GM12878 (cell line): ENCODE measurements around the gene TASOR. TPM values are rescaled to one million over a fixed set of nuclear protein-coding genes. Genes with fewer than 3 reads are reported as not detected.
A peak's percentile ranks its signal among the peaks of the same experiment; 100 is the strongest.

Experiments
- ATAC-seq: fragments of 200-7000 bp; cut with Tn5 transposase; 3 replicates; pipeline ENCODE4 v1.9.1; 2020; ENCODE audit warnings: mild to moderate bottlenecking, moderate library complexity
- BruUV-seq: library from RNA; stranded (reverse); fragments of 400-500 nt; replicated peaks from 2 replicates; lab custom pipeline; 2021; lab: Mats Ljungman, UMichigan
- CTCF ChIA-PET: fragments of 300-600 bp; sonication (Branson Sonifier 250); formaldehyde crosslinking; extraction: SDS; loops from one replicate; lab custom pipeline; 2021; ENCODE audit warnings: inconsistent platforms; lab: Yijun Ruan, JAX
- POLR2A ChIA-PET: fragments of 350-600 bp; formaldehyde crosslinking; extraction: SDS; loops from one replicate; lab custom pipeline; 2021; ENCODE audit warnings: inconsistent platforms; lab: Charles Lee
- RAD21 ChIA-PET: fragments of 300-600 bp; sonication (Branson Sonifier 250); formaldehyde crosslinking; loops from one replicate; lab custom pipeline; 2023; ENCODE audit warnings: antibody characterized with exemption; ENCODE audit not compliant: unreplicated experiment; lab: Charles Lee
- SMC1A ChIA-PET: fragments of 300-600 bp; sonication (Branson Sonifier 250); formaldehyde crosslinking; loops from one replicate; lab custom pipeline; 2023; ENCODE audit not compliant: unreplicated experiment, uncharacterized antibody; lab: Charles Lee
- DNase-seq: peaks from one replicate; pipeline ENCODE4 v3.0.0-alpha.2; 2011; ENCODE audit warnings: low read depth, low spot score
- FAIRE-seq: peaks from 3 replicates; lab custom pipeline; 2011; peaks lifted over from hg19 to GRCh38; lab: Jason Lieb, UNC
- H2AFZ ChIP-seq: 2 replicates; pipeline ENCODE4 v1.6.0; 2011; ENCODE audit warnings: low read depth, low read length, control low read depth; ENCODE audit not compliant: control insufficient read depth
- H3K27ac ChIP-seq: 2 replicates; pipeline ENCODE4 v1.5.1; 2011; ENCODE audit warnings: control low read depth; ENCODE audit not compliant: control insufficient read depth, insufficient read depth
- H3K27me3 ChIP-seq, 2 experiments: replicated peaks in 1 of 2; 2 replicates each; pipeline versions ENCODE4 v1.6.0 to v1.6.1; 2011; ENCODE audit warnings: low read length in 1 of 2; ENCODE audit not compliant: control insufficient read depth in 2 of 2, insufficient read depth in 2 of 2
- H3K36me3 ChIP-seq, 2 experiments: 2 replicates each; pipeline ENCODE4 v1.5.1; 2011; ENCODE audit warnings: low read length in 1 of 2; ENCODE audit not compliant: control insufficient read depth in 2 of 2, insufficient read depth in 2 of 2
- H3K4me1 ChIP-seq: 2 replicates; pipeline ENCODE4 v1.6.1; 2011; ENCODE audit warnings: mild to moderate bottlenecking, low read length, moderate library complexity, mixed read lengths; ENCODE audit not compliant: control insufficient read depth, insufficient read depth
- H3K4me2 ChIP-seq: 2 replicates; pipeline ENCODE4 v1.6.0; 2011; ENCODE audit warnings: control low read depth; ENCODE audit not compliant: control insufficient read depth, insufficient read depth
- H3K4me3 ChIP-seq: fragments of 200-600 bp; sonication (generic); 2 replicates; pipeline ENCODE4 v1.5.1; 2016
- H3K79me2 ChIP-seq: 2 replicates; pipeline ENCODE4 v1.6.0; 2011; ENCODE audit warnings: low read length; ENCODE audit not compliant: control insufficient read depth, insufficient read depth
- H3K9ac ChIP-seq: 2 replicates; pipeline ENCODE4 v1.8.0; 2011; ENCODE audit warnings: low read length, control low read depth, mixed read lengths; ENCODE audit not compliant: control insufficient read depth, insufficient read depth
- H3K9me3 ChIP-seq: replicated peaks from 3 replicates; pipeline ENCODE4 v1.5.1; 2011; ENCODE audit warnings: mild to moderate bottlenecking, low read length; ENCODE audit not compliant: control insufficient read depth, insufficient read depth
- H4K20me1 ChIP-seq: 2 replicates; pipeline ENCODE4 v1.6.0; 2011; ENCODE audit not compliant: control insufficient read depth, insufficient read depth
- ASH2L ChIP-seq: fragments of 300-600, 200-600 bp; sonication (generic); IDR thresholded peaks from 2 replicates; pipeline ENCODE4 v1.6.1; 2017; ENCODE audit warnings: low read depth, mild to moderate bottlenecking, borderline replicate concordance
- ATF2 ChIP-seq: IDR thresholded peaks from 2 replicates; pipeline ENCODE4 v1.6.1; 2012; ENCODE audit warnings: low read length, inconsistent platforms
- ATF3 ChIP-seq: IDR thresholded peaks from 2 replicates; pipeline ENCODE4 v1.6.1; 2011; ENCODE audit warnings: low read depth, mild to moderate bottlenecking, low read length, moderate library complexity, borderline replicate concordance; ENCODE audit errors: extremely low read depth
- BCL3 ChIP-seq: IDR thresholded peaks from 2 replicates; pipeline ENCODE4 v1.6.1; 2011; ENCODE audit warnings: borderline replicate concordance, low read depth, mild to moderate bottlenecking, moderate library complexity, low read length; ENCODE audit not compliant: insufficient read depth, poor library complexity, severe bottlenecking
- CBX5 ChIP-seq: sonication (generic); IDR thresholded peaks from 2 replicates; pipeline ENCODE4 v1.6.1; 2016; ENCODE audit warnings: low read depth, moderate library complexity, mild to moderate bottlenecking, inconsistent platforms
- E2F4 ChIP-seq: IDR thresholded peaks from 2 replicates; pipeline ENCODE4 v1.6.1; 2012; ENCODE audit warnings: low read depth, low read length, improper control_type of control experiment
- EZH2 ChIP-seq: IDR thresholded peaks from 2 replicates; pipeline ENCODE4 v1.6.1; 2012; ENCODE audit warnings: low read depth, mild to moderate bottlenecking, control low read depth, inconsistent platforms, low read length, borderline replicate concordance; ENCODE audit not compliant: control insufficient read depth
- IKZF2 ChIP-seq, 2 experiments: fragments of 450-650 bp; IDR thresholded peaks; 2 replicates each; pipeline ENCODE4 v1.6.1; 2017; ENCODE audit warnings: mild to moderate bottlenecking in 2 of 2, moderate library complexity in 2 of 2
- JUNB ChIP-seq: IDR thresholded peaks from 2 replicates; pipeline ENCODE4 v1.6.1; 2016; ENCODE audit warnings: antibody characterized with exemption, mild to moderate bottlenecking
- KAT2A ChIP-seq: conservative IDR thresholded peaks from 2 replicates; pipeline ENCODE4 v1.6.1; 2011; ENCODE audit warnings: low read depth, low read length; ENCODE audit not compliant: control insufficient read depth
- LARP7 ChIP-seq: fragments of 450-650 bp; IDR thresholded peaks from 2 replicates; pipeline ENCODE4 v1.6.1; 2017; ENCODE audit warnings: mild to moderate bottlenecking
- MTA2 ChIP-seq: fragments of 450-650 bp; IDR thresholded peaks from 2 replicates; pipeline ENCODE4 v1.6.1; 2016; ENCODE audit warnings: low read depth, mild to moderate bottlenecking, moderate library complexity
- NR2F1 ChIP-seq: fragments of 450-650 bp; conservative IDR thresholded peaks from 2 replicates; pipeline ENCODE4 v1.6.1; 2017; ENCODE audit warnings: mild to moderate bottlenecking
- SIX5 ChIP-seq: IDR thresholded peaks from 2 replicates; pipeline ENCODE4 v1.6.1; 2011; ENCODE audit warnings: mild to moderate bottlenecking, low read depth, low read length, moderate library complexity; ENCODE audit not compliant: severe bottlenecking
- SKIL ChIP-seq: fragments of 450-650 bp; IDR thresholded peaks from 2 replicates; pipeline ENCODE4 v1.6.1; 2017; ENCODE audit warnings: mild to moderate bottlenecking, low read depth, inconsistent platforms; ENCODE audit not compliant: poor library complexity, severe bottlenecking
- TCF3 ChIP-seq: IDR thresholded peaks from 2 replicates; pipeline ENCODE4 v1.6.1; 2012; ENCODE audit warnings: low read depth, mild to moderate bottlenecking, low read length, borderline replicate concordance; ENCODE audit not compliant: insufficient read depth
- ZSCAN29 ChIP-seq: fragments of 450-650 bp; IDR thresholded peaks from 2 replicates; pipeline ENCODE4 v1.6.1; 2017; ENCODE audit warnings: mild to moderate bottlenecking, moderate library complexity
- WGBS: methylation state at CpG from one replicate; pipeline ENCODE4 v1.1.6; 2016; ENCODE audit warnings: low lambda C conversion rate; ENCODE audit not compliant: insufficient replicate concordance, insufficient coverage; ENCODE audit errors: missing lambda C conversion rate; 5-methylcytosine and 5-hydroxymethylcytosine counted together
- in situ Hi-C: fragments of 300-500 bp; cut with MboI; formaldehyde crosslinking; loops from 9 replicates; pipeline ENCODE4 v1.14.3; 2018; ENCODE audit warnings: mixed read lengths
- intact Hi-C: fragments of 100-400 bp; cut with micrococcal nuclease; formaldehyde crosslinking; loops from one replicate; pipeline ENCODE4 v1.14.2; 2022; ENCODE audit not compliant: unreplicated experiment
- polyA plus RNA-seq, 11 experiments: library from polyadenylated mRNA; depleted of rRNA in 4 of 11; unstranded in 6 of 11; stranded (reverse) in 5 of 11; fragments of >200 nt; fragmentation: Nextera tagmentation in 4 of 11; fragmentation: Illumina TruSeq in 1 of 11; extraction: Ambion mirVana in 4 of 11; extraction: Trizol in 1 of 11; gene quantifications; 1 replicate in 1 of 11; 2 replicates in 10 of 11; pipeline versions ENCODE4 v1.2.1 to v1.2.3, GENCODE V29; 2011 to 2016; ENCODE audit warnings: inconsistent platforms in 2 of 11, missing spikeins in 2 of 11, low read depth in 1 of 11
- total RNA-seq, 4 experiments: library from RNA; depleted of rRNA in 3 of 4; stranded (reverse); fragments of >200 nt in 3 of 4; fragmentation: Illumina TruSeq in 1 of 4; extraction: Trizol in 1 of 4; gene quantifications; 2 replicates each; pipeline versions ENCODE4 v1.2.1 to v1.2.3, GENCODE V29; 2013 to 2021

TASOR gene
- total and polyA plus RNA-seq, 10 of the 15 experiments (the other 5 are each of a cell fraction or from before 2014, with no cell fraction given) = 29.6 to 95.1 (median 52.6) TPM

- DNase-seq (no peak), ATAC-seq (peak; percentile 71), FAIRE-seq (peak; percentile 23)
- no TSS peak for BruUV-seq
- Histone ChIP-seq H3K79me2 (peaks cover 53% of the 10 kb centered on the region), H3K4me2 (peak overlapping the region; percentile 12; the same call in 1 of the 2 replicates), H3K27ac (no peak overlapping the region), H2AFZ (no peak overlapping the region), H3K36me3 (peaks cover 0 to 7% of the 10 kb centered on the region in 2 experiments; a peak in 1 of 4 replicates), H3K9ac (no peak overlapping the region), H3K4me3 (no peak overlapping the region), H4K20me1 (no peaks in the 10 kb centered on the region), H3K4me1 (no peaks in the 10 kb centered on the region), H3K27me3 (no peaks in the 10 kb centered on the region), H3K9me3 (no peaks in the 10 kb centered on the region; the same call in 2 of the 3 replicates)
- WGBS = 0% methylated on average over 1 of the region's 1 CpG
- ChIA-PET RAD21 (interaction anchor here (1.2 to 3.8 kb wide), 4 partner anchors 18 to 122 kb away, joined by 3 to 21 read pairs (median 4); partner anchors contain the start of gene ARHGEF3), CTCF (interaction anchor here (0.8 to 1.3 kb wide), 2 partner anchors 124 to 318 kb away, joined by 3 to 5 read pairs; partner anchors contain the start of gene ARHGEF3), SMC1A (interaction anchor here (0.7 to 2.1 kb wide), 9 partner anchors 8 to 311 kb away, joined by 3 to 8 read pairs (median 4); no protein-coding TSS in a partner anchor), POLR2A (interaction anchor here (0.8 to 1.2 kb wide), 2 partner anchors 17 to 1442 kb away, joined by 3 to 5 read pairs; no protein-coding TSS in a partner anchor)
- in situ Hi-C loops (no loop called here), intact Hi-C loops (no loop called here)
- TF ChIP-seq IKZF2 (IDR thresholded peaks at IDR 0.05) (no peak), JUNB (peak; percentile 18; the same call in 1 of the 2 replicates), SKIL (no peak), ASH2L (no peak), ATF3 (no peak), ATF2 (no peak), NR2F1 (0 out of 2 replicates have a peak, but pooled peaks have one; percentile 32), ZSCAN29 (no peak), MTA2 (no peak), LARP7 (no peak), CBX5 (no peak), SIX5 (no peak), KAT2A (no peak), E2F4 (no peak), BCL3 (no peak), EZH2 (no peak), TCF3 (no peak)
These were observed 5.8 kb downstream of the TASOR start for GRCh38 chr3:56677286-56677685.
